ENCODE measurements around the gene ATP13A2.
A peak's percentile ranks its signal among the peaks of the same experiment; 100 is the strongest.

Gene ATP13A2

GRCh38 chr1:17059391-17060305 is 47.9 kb upstream of the ATP13A2 start:
- no peak overlapping the region for H3K4me3 ChIP-seq (replicated peaks; ENCODE audit: insufficient read depth, low read length)
- TF ChIP-seq GABPA (IDR thresholded peaks at IDR 0.05; ENCODE audit: low read depth), result no peak
- TF ChIP-seq CTCF (IDR thresholded peaks at IDR 0.05; ENCODE audit: insufficient read depth, low read length), result peak; percentile 99
- TF ChIP-seq, protein P1, sequence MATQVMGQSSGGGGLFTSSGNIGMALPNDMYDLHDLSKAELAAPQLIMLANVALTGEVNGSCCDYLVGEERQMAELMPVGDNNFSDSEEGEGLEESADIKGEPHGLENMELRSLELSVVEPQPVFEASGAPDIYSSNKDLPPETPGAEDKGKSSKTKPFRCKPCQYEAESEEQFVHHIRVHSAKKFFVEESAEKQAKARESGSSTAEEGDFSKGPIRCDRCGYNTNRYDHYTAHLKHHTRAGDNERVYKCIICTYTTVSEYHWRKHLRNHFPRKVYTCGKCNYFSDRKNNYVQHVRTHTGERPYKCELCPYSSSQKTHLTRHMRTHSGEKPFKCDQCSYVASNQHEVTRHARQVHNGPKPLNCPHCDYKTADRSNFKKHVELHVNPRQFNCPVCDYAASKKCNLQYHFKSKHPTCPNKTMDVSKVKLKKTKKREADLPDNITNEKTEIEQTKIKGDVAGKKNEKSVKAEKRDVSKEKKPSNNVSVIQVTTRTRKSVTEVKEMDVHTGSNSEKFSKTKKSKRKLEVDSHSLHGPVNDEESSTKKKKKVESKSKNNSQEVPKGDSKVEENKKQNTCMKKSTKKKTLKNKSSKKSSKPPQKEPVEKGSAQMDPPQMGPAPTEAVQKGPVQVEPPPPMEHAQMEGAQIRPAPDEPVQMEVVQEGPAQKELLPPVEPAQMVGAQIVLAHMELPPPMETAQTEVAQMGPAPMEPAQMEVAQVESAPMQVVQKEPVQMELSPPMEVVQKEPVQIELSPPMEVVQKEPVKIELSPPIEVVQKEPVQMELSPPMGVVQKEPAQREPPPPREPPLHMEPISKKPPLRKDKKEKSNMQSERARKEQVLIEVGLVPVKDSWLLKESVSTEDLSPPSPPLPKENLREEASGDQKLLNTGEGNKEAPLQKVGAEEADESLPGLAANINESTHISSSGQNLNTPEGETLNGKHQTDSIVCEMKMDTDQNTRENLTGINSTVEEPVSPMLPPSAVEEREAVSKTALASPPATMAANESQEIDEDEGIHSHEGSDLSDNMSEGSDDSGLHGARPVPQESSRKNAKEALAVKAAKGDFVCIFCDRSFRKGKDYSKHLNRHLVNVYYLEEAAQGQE (IDR thresholded peaks at IDR 0.05; ENCODE audit: insufficient replicate concordance, low read depth), result no peak

DNA sequence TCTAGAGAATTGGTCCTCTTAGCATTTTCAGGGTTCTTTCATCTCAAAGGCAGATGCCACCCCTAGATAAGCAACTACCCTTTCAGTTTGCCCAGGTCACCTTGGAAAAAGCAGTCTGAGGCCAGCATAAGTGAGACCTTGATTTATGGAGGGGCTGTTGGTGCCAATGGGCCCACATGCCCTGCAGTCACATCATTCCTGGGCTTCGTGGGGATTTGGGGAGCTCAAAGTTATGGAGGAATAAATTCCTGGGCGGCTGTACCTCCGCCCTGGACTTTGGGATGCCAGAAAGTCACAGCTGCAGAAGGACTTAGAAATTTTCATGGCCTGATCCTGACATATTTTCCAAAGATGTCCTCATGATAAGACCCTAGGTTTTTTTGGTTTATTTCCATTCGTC is 44.8 kb upstream of the ATP13A2 start:
- Histone ChIP-seq H3K4me3 (replicated peaks; ENCODE audit: insufficient read depth, low read length) (no peak overlapping the region), H3K27me3 (ENCODE audit: insufficient read depth, poor library complexity, severe bottlenecking) (no peaks in the 10 kb centered on the region), H3K27ac (replicated peaks) (no peak overlapping the region)
- DNase-seq (ENCODE audit: low read depth in 1 of 2, low spot score in 1 of 2), result no peak
- no peak for TF ChIP-seq GABPA (IDR thresholded peaks at IDR 0.05; ENCODE audit: low read depth)

More at GRCh38 chr1:17059391-17060305, 47.9 kb upstream of the ATP13A2 start:
- peak overlapping the region; percentile 85 for H3K27ac ChIP-seq (replicated peaks)
- DNase-seq (ENCODE audit: low read depth in 1 of 2, low spot score in 1 of 2), result peak; percentile 72 to 91
- no peaks in the 10 kb centered on the region for H3K27me3 ChIP-seq (ENCODE audit: insufficient read depth, poor library complexity, severe bottlenecking)

GRCh38 chr1:17055801-17056200 is 44.1 kb upstream of the ATP13A2 start:
- H3K27me3 ChIP-seq (ENCODE audit: insufficient read depth, poor library complexity, severe bottlenecking), result no peaks in the 10 kb centered on the region
- TF ChIP-seq SPI1 (IDR thresholded peaks at IDR 0.05; ENCODE audit: borderline replicate concordance, low read depth) (no peak), GABPA (IDR thresholded peaks at IDR 0.05; ENCODE audit: low read depth) (no peak), CTCF (IDR thresholded peaks at IDR 0.05; ENCODE audit: insufficient read depth, low read length) (no peak), POLR2AphosphoS5 (IDR thresholded peaks at IDR 0.05; ENCODE audit: low read depth) (no peak)
- TF ChIP-seq, protein P1 (IDR thresholded peaks at IDR 0.05; ENCODE audit: insufficient replicate concordance, low read depth), result no peak
- no peak overlapping the region for H3K27ac ChIP-seq (replicated peaks)

GRCh38 chr1:17053685-17054410 is 42.1 kb upstream of the ATP13A2 start, which contains the start of gene SDHB:
Gene SDHB, minus strand, starts transcription at chr1:17054032. Its CDS starts 13 bp downstream, at chr1:17054019.
- TF ChIP-seq SPI1 (IDR thresholded peaks at IDR 0.05; ENCODE audit: borderline replicate concordance, low read depth) (peak; percentile 16; the same call in 1 of the 2 replicates), POLR2AphosphoS5 (IDR thresholded peaks at IDR 0.05; ENCODE audit: low read depth) (peak; percentile 42; the same call in 1 of the 2 replicates), CTCF (IDR thresholded peaks at IDR 0.05; ENCODE audit: insufficient read depth, low read length) (no peak), GABPA (IDR thresholded peaks at IDR 0.05; ENCODE audit: low read depth) (peak; percentile 49; the same call in 1 of the 2 replicates)
- TF ChIP-seq, protein P1 (IDR thresholded peaks at IDR 0.05; ENCODE audit: insufficient replicate concordance, low read depth), result no peak
- DNase-seq (ENCODE audit: low read depth in 1 of 2, low spot score in 1 of 2), result peak; percentile 97 to 98
- Histone ChIP-seq H3K4me3 (replicated peaks; ENCODE audit: insufficient read depth, low read length) (peak within 1 kb of the TSS; percentile 95), H3K27me3 (ENCODE audit: insufficient read depth, poor library complexity, severe bottlenecking) (no peaks in the 10 kb centered on the region), H3K27ac (replicated peaks) (peak within 1 kb of the TSS; percentile 66)

More at GRCh38 chr1:17055801-17056200, 44.1 kb upstream of the ATP13A2 start:
- DNase-seq (ENCODE audit: low read depth in 1 of 2, low spot score in 1 of 2), result no peak
- H3K4me3 ChIP-seq (replicated peaks; ENCODE audit: insufficient read depth, low read length), result no peak overlapping the region

All from HL-60 (cell line).